Right renal cortex interstitium (tissue), 3 donors: ENCODE results near the gene IKBKE. TPM values are rescaled to one million over a fixed set of nuclear protein-coding genes. Genes with fewer than 3 reads are reported as not detected.

Experiments
- DNase-seq, 3 donors: peaks; one replicate each; pipeline ENCODE4 v3.0.0-alpha.2; 2013; ENCODE audit warnings: low read depth in 3 of 3, low spot score in 2 of 3
- polyA plus RNA-seq, 3 donors: library from polyadenylated mRNA; unstranded; fragments of 120-200 nt; gene quantifications; one replicate each; pipeline ENCODE4 v1.2.1, GENCODE V29; 2013; ENCODE audit not compliant: insufficient read length in 3 of 3

IKBKE gene
- polyA plus RNA-seq: 1 to 10 TPM; 4.3 to 5.0 (median 4.4) TPM

DNA sequence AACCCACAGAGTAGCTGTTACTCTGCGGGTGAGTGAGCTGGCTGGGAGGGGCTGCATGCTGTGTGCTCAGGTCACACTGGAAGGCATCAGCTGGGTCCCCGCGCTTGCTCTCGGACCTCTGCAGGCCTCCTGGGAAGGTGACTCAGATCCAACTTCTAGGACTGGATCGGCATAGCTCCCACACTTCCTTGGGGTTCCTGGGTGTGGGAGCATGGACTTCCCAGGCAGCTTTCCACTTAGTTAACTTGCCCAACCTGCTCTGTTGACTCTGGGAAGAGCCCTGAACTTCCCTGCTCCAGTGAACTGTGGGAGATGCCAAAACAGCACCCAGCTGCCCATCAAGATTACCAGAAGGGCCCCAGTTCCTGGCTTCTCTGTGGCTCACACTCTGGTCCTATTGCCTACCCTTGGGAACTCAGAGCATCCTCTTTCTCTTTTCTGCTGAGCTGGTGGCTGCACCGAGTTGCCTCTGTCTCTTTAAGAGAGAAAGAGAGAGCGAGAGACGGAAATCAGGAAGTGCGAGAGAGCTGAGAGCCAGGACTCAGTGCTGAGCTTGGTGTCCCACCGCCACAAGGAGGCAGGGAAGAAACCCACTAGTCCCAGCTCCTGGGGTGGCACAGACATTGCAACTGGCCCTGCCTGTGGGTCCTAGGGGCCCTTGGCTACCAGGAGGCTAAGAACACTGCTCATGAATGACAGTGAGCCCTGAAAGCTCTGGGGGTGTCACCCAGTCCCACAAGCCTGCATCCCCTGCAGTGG, at the start of gene IKBKE:
TSS of gene IKBKE (plus strand) at position 544 of the 759 bp plus-strand sequence. CDS start 2,752 bp downstream, outside the sequence.
- no peak for DNase-seq

DNA sequence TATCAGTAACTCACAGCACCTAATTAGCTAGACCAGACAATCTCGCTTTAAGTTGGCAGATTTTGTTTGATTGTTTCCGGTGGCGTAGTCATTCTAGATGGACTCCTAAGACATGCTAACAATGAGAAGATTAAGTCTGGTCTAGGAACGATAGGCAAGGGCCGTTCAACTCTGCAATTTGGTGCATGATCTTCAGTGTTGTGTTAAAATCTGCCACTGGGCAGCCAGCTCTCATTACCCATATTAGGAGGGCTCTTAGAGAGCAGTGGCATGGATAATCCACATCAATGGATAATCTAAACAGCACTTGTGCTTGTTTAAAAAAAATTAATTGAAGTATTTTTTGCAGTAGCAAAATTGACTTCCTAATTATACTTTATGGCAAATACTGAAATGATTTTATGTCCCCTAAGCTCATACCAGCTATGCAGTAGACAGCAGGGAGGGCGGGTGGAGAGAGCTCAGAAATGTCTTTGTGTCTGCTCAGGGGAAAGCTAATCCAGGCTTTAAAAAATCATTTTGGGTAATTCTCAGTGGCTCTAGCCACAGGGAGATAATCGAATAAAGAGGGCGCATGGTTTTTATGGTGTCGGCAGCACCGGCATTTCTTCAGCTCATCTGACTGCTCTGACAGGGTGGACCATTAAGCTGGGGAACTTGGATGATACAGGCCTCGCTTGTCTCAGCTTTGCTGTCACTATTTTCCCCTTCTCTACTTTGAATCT, 48.5 kb upstream of the IKBKE start:
- DNase-seq: no peak

DNA sequence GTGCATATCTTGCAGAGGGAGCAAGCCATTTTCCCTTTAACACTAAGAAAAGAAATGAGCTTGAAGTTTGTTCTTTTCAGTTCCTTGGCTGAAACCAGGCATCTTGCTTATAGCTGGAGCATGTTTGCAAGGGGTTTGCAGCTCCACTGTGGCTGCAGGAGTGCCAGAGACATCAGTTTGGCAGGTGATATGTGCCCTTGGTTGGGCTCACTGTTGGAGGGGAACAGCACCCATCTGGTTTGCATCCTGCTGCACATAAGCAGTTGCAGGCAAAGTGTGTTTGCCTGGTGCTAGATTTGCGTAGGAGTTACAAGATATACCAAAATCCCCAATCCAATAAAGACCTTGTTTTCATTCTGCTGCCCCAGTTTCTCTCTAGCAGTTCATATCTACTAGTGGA, 47.8 kb upstream of the IKBKE start:
- no peak for DNase-seq

DNA sequence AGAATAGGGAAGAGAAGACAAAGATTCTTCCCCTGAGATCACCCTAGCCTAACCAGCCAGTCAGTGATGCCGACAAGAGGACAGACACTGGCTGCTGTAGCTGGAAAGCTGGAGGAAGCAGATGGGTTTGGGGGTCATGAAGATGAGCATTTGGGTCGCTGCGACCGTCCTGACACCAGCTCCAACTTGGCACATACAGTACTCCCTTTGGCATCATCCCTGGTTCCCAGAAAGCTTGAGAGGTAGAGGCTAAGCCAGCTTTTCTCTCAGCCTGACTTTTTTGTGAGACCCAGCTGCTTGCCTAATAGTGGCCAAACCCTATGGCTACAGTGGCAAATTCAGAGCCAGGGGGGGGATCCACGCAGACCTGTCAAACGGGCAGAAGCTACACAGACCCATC, 43.0 kb upstream of the IKBKE start:
- no peak for DNase-seq

GRCh38 chr1:206429421-206429820, 40.9 kb upstream of the IKBKE start:
- DNase-seq: no peak

DNA sequence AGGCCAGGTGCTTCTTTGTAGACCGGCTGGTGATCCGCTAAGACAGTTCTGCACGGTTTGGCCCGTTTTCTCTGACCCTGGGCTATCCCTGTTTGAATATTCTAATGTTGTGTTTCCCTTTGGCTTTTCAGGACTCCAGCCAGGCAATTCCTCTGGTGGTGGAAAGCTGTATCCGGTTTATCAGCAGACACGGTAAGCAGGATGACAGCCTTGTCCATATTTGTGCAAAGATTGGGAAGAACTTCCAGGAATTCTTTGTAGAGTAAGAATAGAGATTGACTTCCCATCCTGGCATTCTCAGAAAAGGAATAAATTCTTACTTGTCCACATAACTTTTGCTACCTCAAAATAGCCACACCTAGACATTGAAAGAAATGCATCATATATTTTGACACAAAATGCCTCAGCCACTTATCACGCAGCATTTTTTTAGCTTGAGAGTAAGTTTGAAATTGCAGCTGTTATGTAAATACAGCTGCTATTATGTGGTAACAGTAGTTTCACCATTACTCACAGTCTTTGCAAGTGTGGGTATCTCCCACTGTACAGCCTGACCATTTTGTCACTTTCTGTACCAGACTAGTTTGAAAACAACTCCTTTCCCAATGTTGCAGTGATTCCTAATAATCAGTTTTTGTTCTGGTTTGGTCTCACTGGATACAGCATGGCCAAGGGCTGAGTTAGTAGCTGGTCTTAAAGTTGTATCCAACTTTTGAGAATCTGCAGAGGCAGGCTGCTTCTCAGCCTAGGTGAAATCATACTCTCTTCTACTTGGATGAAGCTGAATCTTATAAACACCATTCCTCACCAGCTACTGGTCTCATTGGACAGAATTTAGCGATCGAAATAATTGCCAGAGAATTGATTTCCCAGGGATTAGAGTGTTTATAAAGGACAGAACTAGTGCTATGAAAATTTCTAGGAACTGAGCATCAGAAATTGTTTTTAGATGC, 40.0 kb upstream of the IKBKE start:
- DNase-seq: no peak

DNA sequence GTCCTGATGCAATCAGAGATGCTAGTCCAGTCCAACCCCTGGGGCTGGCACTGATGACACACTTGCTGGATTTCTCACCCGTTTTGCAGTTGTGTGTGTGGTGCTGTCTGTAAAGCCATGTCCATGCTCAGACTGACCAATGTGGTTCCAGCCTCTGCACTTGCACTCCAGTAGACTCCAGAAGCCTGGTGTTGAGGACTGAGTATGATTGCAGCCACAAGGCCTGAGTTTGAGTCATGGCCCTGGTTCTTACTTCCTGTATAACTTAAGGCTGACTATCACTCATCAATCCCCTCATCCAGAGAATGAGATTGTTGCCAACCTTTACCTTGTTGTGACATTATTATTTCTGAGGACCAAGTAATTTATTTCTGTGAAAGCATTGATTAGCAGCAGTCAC, 34.8 kb upstream of the IKBKE start:
- no peak for DNase-seq

GRCh38 chr1:206438554-206438953, 31.7 kb upstream of the IKBKE start:
- DNase-seq: no peak

DNA sequence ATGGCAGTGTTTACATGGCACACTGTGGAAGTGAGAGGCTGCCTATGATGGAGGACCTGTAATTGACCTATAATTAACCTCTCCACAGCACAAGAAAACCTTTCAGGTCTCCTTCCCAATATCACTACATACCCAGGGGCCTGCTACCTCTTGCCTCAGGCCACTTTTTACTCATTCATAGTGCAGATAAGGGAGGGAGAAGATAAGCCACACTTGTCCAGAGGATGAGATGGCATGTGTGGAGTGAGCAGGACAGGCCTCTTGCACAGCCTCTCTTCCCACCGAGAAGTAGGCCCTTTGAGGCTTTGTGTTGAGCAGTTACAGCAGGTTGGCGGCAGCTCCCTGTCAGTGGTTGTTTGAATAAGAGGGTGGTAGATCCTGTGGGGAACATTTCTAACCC, 31.1 kb upstream of the IKBKE start:
- no peak for DNase-seq

DNA sequence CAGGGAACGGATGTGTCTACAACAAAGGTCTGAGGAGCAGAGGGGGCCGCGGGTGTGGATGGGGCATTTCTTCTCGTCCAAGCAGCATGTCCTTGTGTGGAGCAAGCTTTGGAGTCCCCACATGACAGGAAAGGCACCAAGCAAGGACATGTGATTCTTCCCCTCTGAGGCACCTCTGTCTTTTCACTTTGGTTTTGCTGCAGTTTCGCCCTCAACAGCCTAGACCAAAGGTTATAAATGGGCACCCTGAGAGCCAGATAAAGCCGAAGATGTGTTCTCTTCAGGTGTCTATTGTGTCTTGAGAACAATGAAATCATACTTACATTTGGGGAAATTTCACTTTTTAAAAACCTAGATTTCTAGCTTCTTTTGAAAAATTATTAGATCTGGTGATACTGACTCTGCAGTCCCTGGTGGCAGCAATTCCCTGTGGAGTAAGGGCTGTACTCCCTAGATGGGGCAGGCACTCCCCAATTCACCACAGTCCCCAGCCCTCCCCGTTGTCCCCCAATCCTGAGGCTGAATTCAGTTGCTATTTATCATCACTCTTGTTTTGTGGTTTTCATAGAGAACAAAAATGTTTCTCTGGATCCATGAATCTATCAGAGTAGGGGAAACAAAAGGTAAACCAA, 28.8 kb upstream of the IKBKE start:
- no peak for DNase-seq

- no peak for DNase-seq
Observed at GRCh38 chr1:206442101-206442500, 28.2 kb upstream of the IKBKE start.

- DNase-seq: no peak
Observed at GRCh38 chr1:206445116-206445515, 25.2 kb upstream of the IKBKE start.

- no peak for DNase-seq
Observed at GRCh38 chr1:206445911-206446356, 24.3 kb upstream of the IKBKE start.

DNA sequence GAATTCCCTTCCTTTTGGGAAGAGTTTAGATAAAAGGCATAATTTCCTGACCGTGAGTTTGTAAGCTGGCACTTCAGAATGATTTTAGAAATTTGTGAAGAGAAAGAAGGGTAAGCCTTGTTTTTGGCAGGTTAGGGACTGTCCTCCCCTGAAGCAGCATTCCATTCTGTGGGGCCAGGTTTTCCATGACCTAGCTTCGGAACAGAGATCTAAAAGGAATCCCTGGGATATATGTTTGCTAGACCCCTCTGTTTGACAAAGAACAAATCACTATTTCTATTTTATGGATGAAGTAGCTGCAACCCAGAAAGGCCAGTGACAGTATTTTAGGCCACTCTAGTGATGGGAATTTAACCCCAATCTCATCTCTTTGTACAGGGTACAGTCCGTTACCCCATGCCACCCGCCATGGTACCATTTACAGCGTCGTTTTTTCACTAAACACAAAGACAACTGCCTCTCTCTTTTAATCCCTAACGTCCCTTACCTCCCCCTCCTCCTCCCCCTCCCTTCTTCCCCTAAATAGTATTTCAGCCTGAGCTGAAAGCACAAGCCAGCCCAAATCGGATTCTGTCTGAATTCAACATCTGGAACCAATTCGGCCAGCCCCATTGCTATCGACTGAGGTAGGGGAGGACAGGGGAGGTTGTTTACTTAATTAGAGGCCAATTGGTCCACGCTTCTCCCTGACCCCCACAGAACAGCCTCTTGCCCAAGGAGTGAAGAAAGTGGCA, 23.4 kb upstream of the IKBKE start:
- no peak for DNase-seq

DNA sequence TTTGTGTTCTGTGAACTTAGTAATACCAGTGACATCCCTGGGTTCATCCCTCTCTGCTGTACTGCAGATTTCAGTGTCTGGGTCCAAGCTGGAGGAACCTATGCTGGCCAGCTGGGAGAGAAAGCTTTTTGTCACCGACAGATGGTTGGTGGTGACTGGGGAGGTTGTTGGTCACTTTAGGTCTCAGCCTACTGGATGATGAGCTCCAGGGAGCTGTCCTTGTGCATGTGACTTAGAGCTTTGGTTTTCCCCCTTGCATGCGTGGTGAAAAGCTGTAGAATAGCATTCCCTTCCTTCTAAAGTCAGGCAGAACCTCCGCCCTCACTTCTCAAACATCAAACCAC, 22.9 kb upstream of the IKBKE start:
- no peak for DNase-seq

DNA sequence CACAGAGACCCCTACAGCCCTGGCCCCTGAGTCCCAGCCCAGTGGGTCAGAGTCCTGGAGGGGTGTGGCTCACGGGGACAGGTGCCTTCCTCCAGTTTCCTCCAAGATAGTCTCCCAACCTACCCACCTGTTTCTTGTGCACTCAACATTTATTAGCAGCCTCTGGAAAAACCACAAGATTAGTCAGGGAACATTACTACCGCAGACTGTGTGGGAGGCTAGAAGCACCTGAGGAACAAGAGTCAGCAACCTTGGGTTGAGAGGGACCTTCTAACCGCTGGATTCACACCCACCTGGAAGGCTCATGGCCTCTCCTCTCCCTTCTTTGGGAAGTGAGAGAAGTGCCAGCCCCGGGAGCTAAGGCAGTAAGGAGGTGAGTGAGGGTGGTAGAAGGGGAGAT, 22.5 kb upstream of the IKBKE start:
- DNase-seq: no peak

GRCh38 chr1:206448471-206448870, 21.8 kb upstream of the IKBKE start:
- DNase-seq: no peak

DNA sequence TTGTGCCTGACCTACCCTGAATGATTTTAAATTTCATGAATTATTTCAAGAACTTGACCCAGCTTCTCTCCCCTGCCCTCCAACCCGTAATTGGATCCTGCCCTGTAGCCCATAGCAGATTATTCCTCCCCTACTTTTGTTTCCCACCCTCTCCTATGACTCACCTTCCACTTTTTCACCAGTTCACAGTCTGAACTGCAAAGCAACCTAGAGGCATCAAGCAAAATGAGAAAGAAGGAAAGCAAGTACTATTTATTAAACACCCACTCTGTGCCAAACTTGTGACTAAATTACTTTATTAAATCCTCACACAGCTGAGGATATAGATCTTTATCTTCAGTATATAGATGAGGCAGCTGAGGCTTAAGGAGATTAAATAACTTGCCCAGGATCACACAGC, 20.7 kb upstream of the IKBKE start:
- DNase-seq: no peak

DNA sequence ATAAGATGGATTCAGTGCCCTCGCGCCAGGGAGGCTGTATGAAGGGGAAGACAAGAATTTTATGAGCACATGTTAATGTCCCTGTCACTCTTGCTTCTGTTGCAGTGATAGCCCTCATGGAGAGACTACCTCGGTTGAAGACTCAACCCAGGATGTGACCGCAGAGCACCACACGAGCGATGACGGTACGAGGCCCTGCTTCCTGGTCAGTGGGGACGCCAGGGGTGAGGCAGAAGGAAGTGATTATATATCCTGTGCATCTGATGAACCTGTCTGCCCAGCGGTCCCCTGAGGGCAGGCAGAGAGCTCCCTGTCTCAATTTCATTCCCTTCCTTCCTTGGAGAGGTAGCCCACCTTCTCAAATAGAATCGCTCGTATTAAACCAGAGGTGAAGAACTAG, 20.0 kb upstream of the IKBKE start:
- no peak for DNase-seq

GRCh38 chr1:206451134-206451686, 19.1 kb upstream of the IKBKE start:
- no peak for DNase-seq
